Heart left ventricle (tissue), 16 donors: ENCODE data around the gene SYNGR1. TPM values are rescaled to one million over a fixed set of nuclear protein-coding genes. Genes with fewer than 3 reads are reported as not detected.

Source experiments
- ATAC-seq, 4 donors: fragments of 200-7000 bp; cut with Tn5 transposase; one replicate each; pipeline ENCODE4 v1.9.1; 2020 to 2022; ENCODE audit warnings: moderate library complexity in 4 of 4, mild to moderate bottlenecking in 3 of 4, moderate number of reproducible peaks in 1 of 4
- DNase-seq, 5 donors: peaks; one replicate each; pipeline ENCODE4 v3.0.0-alpha.2; 2020
- H3K27ac ChIP-seq, 12 donors: fragments of 200-600 bp; sonication (generic) in 4 of 12; one replicate each; pipeline versions ENCODE4 v1.5.0 to v1.8.0; 2016 to 2022; ENCODE audit warnings: mild to moderate bottlenecking in 2 of 12
- H3K27me3 ChIP-seq, 9 donors: fragments of 200-600 bp; sonication (generic) in 2 of 9; one replicate each; pipeline versions ENCODE4 v1.5.1 to v1.8.0; 2016 to 2022; ENCODE audit warnings: mild to moderate bottlenecking in 3 of 9
- H3K36me3 ChIP-seq, 9 donors: fragments of 200-600 bp; sonication (generic) in 2 of 9; one replicate each; pipeline versions ENCODE4 v1.5.0 to v1.8.0; 2018 to 2022; ENCODE audit warnings: mild to moderate bottlenecking in 2 of 9
- H3K4me1 ChIP-seq, 12 donors: fragments of 200-600 bp; sonication (generic) in 4 of 12; one replicate each; pipeline versions ENCODE4 v1.5.0 to v1.8.0; 2016 to 2022; ENCODE audit warnings: mild to moderate bottlenecking in 3 of 12
- H3K4me3 ChIP-seq, 12 donors: fragments of 200-600 bp; sonication (generic) in 4 of 12; one replicate each; pipeline versions ENCODE4 v1.5.0 to v1.8.0; 2017 to 2022; ENCODE audit warnings: mild to moderate bottlenecking in 9 of 12, moderate library complexity in 4 of 12
- H3K9me3 ChIP-seq, 12 donors: fragments of 200-600 bp; sonication (generic) in 4 of 12; one replicate each; pipeline versions ENCODE4 v1.5.0 to v1.8.0; 2016 to 2022; ENCODE audit warnings: mild to moderate bottlenecking in 1 of 12
- POLR2A ChIP-seq, 2 donors: fragments of 450-650 bp; IDR thresholded peaks; one replicate each; pipeline ENCODE4 v1.6.1; 2017; ENCODE audit warnings: antibody characterized with exemption in 2 of 2, mild to moderate bottlenecking in 2 of 2, moderate library complexity in 2 of 2
- WGBS, 4 donors: extraction: QIAGEN DNeasy Blood & Tissue Kit in 2 of 4; methylation state at CpG; one replicate each; pipeline versions ENCODE4 v1.1.5 to v1.1.7; 2013 to 2018; 5-methylcytosine and 5-hydroxymethylcytosine counted together
- intact Hi-C, 10 donors: fragments of 100-400 bp; cut with DNase I; formaldehyde crosslinking; loops; one replicate each; pipeline versions ENCODE4 v1.11.1 to v1.14.2; 2022
- polyA plus RNA-seq, 2 donors: library from polyadenylated mRNA; stranded (reverse); fragments of 200-250 nt; gene quantifications; one replicate each; pipeline ENCODE4 v1.2.3, GENCODE V29; 2013
- total RNA-seq, 9 donors: library from RNA; depleted of rRNA in 2 of 9; stranded (reverse); fragments of >200 nt in 2 of 9; fragmentation: NEBNext Ultra II Directional in 3 of 9; extraction: Animal tissue kit (Norgen Biotek cat#: 25700) in 3 of 9; gene quantifications; one replicate each; pipeline versions ENCODE4 v1.1.0 to v1.2.4, GENCODE V29; 2016 to 2023
- TF ChIP-seq, protein P1 (sequence below), 12 donors: fragments of 200-600 bp; sonication (generic) in 4 of 12; IDR thresholded peaks; one replicate each; pipeline versions ENCODE4 v1.5.0 to v1.8.0; 2018 to 2022; ENCODE audit warnings: antibody characterized with exemption in 12 of 12, mild to moderate bottlenecking in 5 of 12
- donor health status: ischemic (EF 13 %, LVEDD 7.1; RV severe dilation, severe dysfunction).
- donor health status: healthy with polysubstance abuse.
- donor health status: DM: no; HTN: yes; CAD: no.
- donor health status: DM: no; HTN: no; CAD: no.
- donor health status: ischemic (EF 25% LVEDD 6.9; RV normal size, moderate dysfunction).
- donor health status: ischemic (EF 25% LVEDD 5.7; RV mildly dilated, moderate dysfunction).
- donor health status: healthy.
- donor health status: DM: yes; HTN: yes; CAD: no.
- donor health status: ischemic (EF 35%, LVEDD 5.7; RV mildly dilated, moderate dysfunction).
- donor health status: nonischemic (EF 11% LVEDD 7.7; RV severe dilation, severe dysfunction).
- donor health status: DM: yes; HTN: yes; CAD: no.
- donor health status: PGD.
- donor health status: ischemic (EF 29% LVEDD 5.4; RV normal size, mild dysfunction).
- donor health status: nonischemic (EF 23%, LVEDD 6.1; RV moderate dilation, normal function).

SYNGR1 gene
- total and polyA plus RNA-seq, 11 donors = 20.0 to 49.9 (median 39.3) TPM

- Histone ChIP-seq H3K27me3 (peaks cover 0 to 3% (median 0%) of the 10 kb centered on the region in 9 donors), H3K27ac (no peak overlapping the region), H3K4me3 (no peak overlapping the region), H3K4me1 (no peaks in the 10 kb centered on the region), H3K9me3 (no peaks in the 10 kb centered on the region), H3K36me3 (no peaks in the 10 kb centered on the region)
- intact Hi-C loops = loop anchor here in 6 of 10 donors (5.0 to 10.0 kb wide), 4 partner anchors 174 to 694 kb away; partner anchors contain the start of genes ATF4 (in 3 of the 6) and RPS19BP1 (in 1 of the 6)
- DNase-seq = no peak
- ATAC-seq = no peak
- 77 to 83% (median 80%) methylated on average over 3 of the region's 3 CpGs for WGBS, 4 donors
- no peak for TF ChIP-seq POLR2A (IDR thresholded peaks at IDR 0.05)
- TF ChIP-seq, protein P1, sequence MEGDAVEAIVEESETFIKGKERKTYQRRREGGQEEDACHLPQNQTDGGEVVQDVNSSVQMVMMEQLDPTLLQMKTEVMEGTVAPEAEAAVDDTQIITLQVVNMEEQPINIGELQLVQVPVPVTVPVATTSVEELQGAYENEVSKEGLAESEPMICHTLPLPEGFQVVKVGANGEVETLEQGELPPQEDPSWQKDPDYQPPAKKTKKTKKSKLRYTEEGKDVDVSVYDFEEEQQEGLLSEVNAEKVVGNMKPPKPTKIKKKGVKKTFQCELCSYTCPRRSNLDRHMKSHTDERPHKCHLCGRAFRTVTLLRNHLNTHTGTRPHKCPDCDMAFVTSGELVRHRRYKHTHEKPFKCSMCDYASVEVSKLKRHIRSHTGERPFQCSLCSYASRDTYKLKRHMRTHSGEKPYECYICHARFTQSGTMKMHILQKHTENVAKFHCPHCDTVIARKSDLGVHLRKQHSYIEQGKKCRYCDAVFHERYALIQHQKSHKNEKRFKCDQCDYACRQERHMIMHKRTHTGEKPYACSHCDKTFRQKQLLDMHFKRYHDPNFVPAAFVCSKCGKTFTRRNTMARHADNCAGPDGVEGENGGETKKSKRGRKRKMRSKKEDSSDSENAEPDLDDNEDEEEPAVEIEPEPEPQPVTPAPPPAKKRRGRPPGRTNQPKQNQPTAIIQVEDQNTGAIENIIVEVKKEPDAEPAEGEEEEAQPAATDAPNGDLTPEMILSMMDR (IDR thresholded peaks at IDR 0.05) = no peak
These were observed 8.6 kb upstream of the SYNGR1 start for GRCh38 chr22:39341179-39341578.

DNA sequence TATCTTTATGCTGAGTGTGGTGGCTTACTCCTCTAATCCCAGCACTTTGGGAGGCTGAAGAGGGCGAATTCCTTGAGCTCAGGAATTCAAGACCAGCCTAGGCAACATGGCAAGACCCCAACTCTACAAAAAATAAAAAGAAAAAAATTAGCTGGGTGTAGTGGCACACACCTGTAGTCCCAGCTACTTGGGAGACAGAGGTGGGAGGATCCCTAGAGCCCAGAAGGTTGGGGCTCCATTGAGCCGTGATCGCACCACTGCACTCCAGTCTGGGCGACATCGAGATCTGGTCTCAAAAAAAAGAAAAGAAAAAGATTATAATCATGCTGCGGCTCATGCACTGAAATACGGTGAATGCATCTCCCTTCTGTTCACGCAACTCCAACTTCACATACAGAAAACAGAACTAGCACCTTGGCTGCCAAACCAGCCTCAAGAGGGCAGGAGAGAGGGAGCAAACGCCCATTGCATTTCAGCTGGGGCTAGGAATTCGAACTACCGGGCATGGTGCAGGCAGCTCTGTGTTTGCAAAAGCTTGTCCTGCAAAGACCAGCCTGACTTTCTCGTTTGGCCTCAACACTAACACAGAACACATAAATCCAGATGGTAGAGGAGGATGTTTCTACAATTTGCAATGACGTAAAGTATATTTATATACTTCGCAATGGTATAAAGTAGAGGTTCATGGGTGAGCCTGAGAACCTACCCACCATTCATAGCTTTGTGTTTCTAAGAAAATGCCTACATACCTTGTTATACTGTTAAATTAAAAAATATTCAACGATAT, 6.3 kb upstream of the SYNGR1 start:
- no peak overlapping the region for H3K4me3 ChIP-seq
- TF ChIP-seq POLR2A (IDR thresholded peaks at IDR 0.05) = no peak
- TF ChIP-seq, protein P1 (IDR thresholded peaks at IDR 0.05) = peak; percentile 49 to 80 (median 64)
- no peak overlapping the region for H3K27ac ChIP-seq
- H3K36me3 ChIP-seq = no peaks in the 10 kb centered on the region
- ATAC-seq (peak in 3 of 4 donors; percentile 72 to 83 (median 80)), DNase-seq (peak in 4 of 5 donors; percentile 44 to 60 (median 58))
- intact Hi-C loops = loop anchor here in 6 of 10 donors (1.0 to 10.0 kb wide), 6 partner anchors 23 to 691 kb away; partner anchors contain the start of genes ATF4 (in 3 of the 6) and RPS19BP1 (in 1 of the 6)
- H3K27me3 ChIP-seq = peaks cover 0 to 3% (median 0%) of the 10 kb centered on the region in 9 donors
- H3K9me3 ChIP-seq = no peaks in the 10 kb centered on the region
- WGBS, 4 donors = 26 to 31% (median 29%) methylated on average over 15 of the region's 15 CpGs
- H3K4me1 ChIP-seq = peaks cover 0 to under 1% (median 0%) of the 10 kb centered on the region in 12 donors

GRCh38 chr22:39344046-39344390, 5.8 kb upstream of the SYNGR1 start:
- TF ChIP-seq POLR2A (IDR thresholded peaks at IDR 0.05) = no peak
- TF ChIP-seq, protein P1 (IDR thresholded peaks at IDR 0.05) = no peak
- no peak overlapping the region for H3K27ac ChIP-seq
- H3K27me3 ChIP-seq = peaks cover 0 to 3% (median 0%) of the 10 kb centered on the region in 9 donors
- intact Hi-C loops = loop anchor here in 6 of 10 donors (5.0 to 10.0 kb wide), 4 partner anchors 171 to 691 kb away; partner anchors contain the start of genes ATF4 (in 3 of the 6) and RPS19BP1 (in 1 of the 6)
- ATAC-seq (no peak), DNase-seq (no peak)
- 74 to 81% (median 75%) methylated on average over 8 of the region's 8 CpGs for WGBS, 4 donors
- no peaks in the 10 kb centered on the region for H3K36me3 ChIP-seq
- peaks cover 0 to 6% (median 0%) of the 10 kb centered on the region in 12 donors for H3K4me1 ChIP-seq
- no peak overlapping the region for H3K4me3 ChIP-seq
- no peaks in the 10 kb centered on the region for H3K9me3 ChIP-seq

GRCh38 chr22:39345231-39345630, 4.6 kb upstream of the SYNGR1 start:
- no peak for TF ChIP-seq POLR2A (IDR thresholded peaks at IDR 0.05)
- TF ChIP-seq, protein P1 (IDR thresholded peaks at IDR 0.05) = no peak
- no peak overlapping the region for H3K4me3 ChIP-seq
- peaks cover 0 to 9% (median 3%) of the 10 kb centered on the region in 12 donors for H3K4me1 ChIP-seq
- intact Hi-C loops = loop anchor here in 7 of 10 donors (5.0 to 10.0 kb wide), 5 partner anchors 170 to 690 kb away; partner anchors contain the start of gene ATF4 (in 4 of the 7)
- ATAC-seq (no peak), DNase-seq (no peak)
- H3K9me3 ChIP-seq = no peaks in the 10 kb centered on the region
- no peaks in the 10 kb centered on the region for H3K36me3 ChIP-seq
- H3K27me3 ChIP-seq = peaks cover 0 to 3% (median 0%) of the 10 kb centered on the region in 9 donors
- no peak overlapping the region for H3K27ac ChIP-seq
- WGBS, 4 donors = 91 to 96% (median 96%) methylated on average over 4 of the region's 4 CpGs
